Right atrium auricular region (tissue), 2 donors: ENCODE measurements around the gene M1AP. TPM values are rescaled to one million over a fixed set of nuclear protein-coding genes. Genes with fewer than 3 reads are reported as not detected.
"Not testable (repeated sequence)": the region's sequence is repeated elsewhere in the genome, so short reads cannot be mapped to it uniquely, and the experiment has no call there.

ENCODE experiments used
- DNase-seq: peaks from one replicate; pipeline ENCODE4 v3.0.0-alpha.2; 2019; ENCODE audit warnings: low spot score
- H3K27ac ChIP-seq, 2 donors: fragments of 200-600 bp; sonication (generic); 1 replicate in 1 of 2; 2 replicates in 1 of 2; pipeline ENCODE4 v1.5.1; 2016 to 2019
- H3K27me3 ChIP-seq, 2 donors: fragments of 200-600 bp; sonication (generic); one replicate each; pipeline versions ENCODE4 v1.5.1 to v1.6.0; 2017 to 2019
- H3K36me3 ChIP-seq: fragments of 200-600 bp; sonication (generic); one replicate; pipeline ENCODE4 v1.5.1; 2016
- H3K4me1 ChIP-seq, 2 donors: fragments of 200-600 bp; sonication (generic); one replicate each; pipeline versions ENCODE4 v1.5.1 to v1.6.0; 2017 to 2019
- H3K4me3 ChIP-seq, 2 donors: fragments of 200-600 bp; sonication (generic); 1 replicate in 1 of 2; 2 replicates in 1 of 2; pipeline ENCODE4 v1.5.1; 2017 to 2019; ENCODE audit warnings: mild to moderate bottlenecking in 1 of 2, moderate library complexity in 1 of 2
- H3K9me3 ChIP-seq, 2 donors: fragments of 200-600 bp; sonication (generic); one replicate each; pipeline ENCODE4 v1.5.1; 2019
- total RNA-seq, 2 donors: library from RNA; depleted of rRNA; stranded (reverse); fragments of >200 nt; gene quantifications; one replicate each; pipeline ENCODE4 v1.1.0, GENCODE V29; 2016
- TF ChIP-seq, protein P1 (sequence below), 2 donors: fragments of 200-600 bp; sonication (generic); IDR thresholded peaks; one replicate each; pipeline ENCODE4 v1.5.1; 2019; ENCODE audit warnings: antibody characterized with exemption in 2 of 2

M1AP gene
- total RNA-seq, 2 donors from 2014 or later = 10.3 TPM; not detected in 1

DNA sequence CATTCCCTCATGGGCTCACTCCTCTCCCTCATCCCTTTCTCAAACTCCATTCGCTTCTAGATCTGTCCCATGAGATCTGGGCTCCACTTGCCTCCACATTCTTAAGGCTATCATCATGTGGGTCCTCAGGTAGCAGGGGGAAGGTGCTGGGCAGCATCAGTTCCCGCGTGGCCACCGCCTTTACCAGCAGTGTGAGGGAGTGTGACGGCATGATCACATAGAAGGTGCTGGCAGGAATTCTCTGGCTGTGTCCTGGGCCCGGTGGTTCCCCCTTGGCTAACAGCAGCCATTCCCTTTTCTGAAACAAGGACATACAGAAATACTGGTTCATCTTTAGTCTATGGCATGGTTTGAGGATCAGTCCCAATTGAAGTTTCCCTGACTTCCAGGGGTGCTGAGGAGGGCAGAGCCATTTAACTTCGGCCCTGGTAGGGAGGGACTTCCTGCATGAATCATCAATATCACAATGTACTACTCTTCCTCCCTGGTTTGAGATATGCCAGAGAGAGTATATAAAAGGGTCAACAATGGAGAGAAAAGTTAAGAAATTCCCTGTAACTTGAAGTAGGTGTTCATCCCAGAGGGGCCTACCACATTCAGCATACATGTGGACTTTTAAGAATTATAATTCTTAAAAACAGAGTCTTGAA lies 85.9 kb downstream of the M1AP start:
- H3K9me3 ChIP-seq = no peaks in the 10 kb centered on the region
- TF ChIP-seq, protein P1, sequence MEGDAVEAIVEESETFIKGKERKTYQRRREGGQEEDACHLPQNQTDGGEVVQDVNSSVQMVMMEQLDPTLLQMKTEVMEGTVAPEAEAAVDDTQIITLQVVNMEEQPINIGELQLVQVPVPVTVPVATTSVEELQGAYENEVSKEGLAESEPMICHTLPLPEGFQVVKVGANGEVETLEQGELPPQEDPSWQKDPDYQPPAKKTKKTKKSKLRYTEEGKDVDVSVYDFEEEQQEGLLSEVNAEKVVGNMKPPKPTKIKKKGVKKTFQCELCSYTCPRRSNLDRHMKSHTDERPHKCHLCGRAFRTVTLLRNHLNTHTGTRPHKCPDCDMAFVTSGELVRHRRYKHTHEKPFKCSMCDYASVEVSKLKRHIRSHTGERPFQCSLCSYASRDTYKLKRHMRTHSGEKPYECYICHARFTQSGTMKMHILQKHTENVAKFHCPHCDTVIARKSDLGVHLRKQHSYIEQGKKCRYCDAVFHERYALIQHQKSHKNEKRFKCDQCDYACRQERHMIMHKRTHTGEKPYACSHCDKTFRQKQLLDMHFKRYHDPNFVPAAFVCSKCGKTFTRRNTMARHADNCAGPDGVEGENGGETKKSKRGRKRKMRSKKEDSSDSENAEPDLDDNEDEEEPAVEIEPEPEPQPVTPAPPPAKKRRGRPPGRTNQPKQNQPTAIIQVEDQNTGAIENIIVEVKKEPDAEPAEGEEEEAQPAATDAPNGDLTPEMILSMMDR (IDR thresholded peaks at IDR 0.05) = no peak
- H3K36me3 ChIP-seq = no peaks in the 10 kb centered on the region
- H3K4me1 ChIP-seq = no peaks in the 10 kb centered on the region
- no peak overlapping the region for H3K27ac ChIP-seq
- DNase-seq = no peak
- no peak overlapping the region for H3K4me3 ChIP-seq
- no peaks in the 10 kb centered on the region for H3K27me3 ChIP-seq

DNA sequence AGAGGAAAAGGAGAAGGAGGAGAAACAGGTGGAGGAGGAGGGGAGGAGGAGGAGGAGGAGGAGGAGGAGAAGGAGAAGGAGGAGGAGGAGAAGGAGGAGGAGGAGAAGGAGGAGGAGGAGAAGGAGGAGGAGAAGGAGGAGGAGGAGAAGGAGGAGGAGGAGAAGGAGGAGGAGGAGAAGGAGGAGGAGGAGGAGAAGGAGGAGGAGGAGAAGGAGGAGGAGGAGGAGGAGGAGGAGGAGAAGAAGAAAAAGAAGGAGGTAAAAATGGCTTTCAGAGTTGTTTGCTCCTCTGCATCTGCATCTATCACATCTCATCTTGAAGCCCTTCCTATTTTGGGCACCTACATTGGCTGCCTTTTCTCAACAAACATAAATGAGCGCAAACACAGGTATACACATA lies 87.1 kb downstream of the M1AP start:
- not testable (repeated sequence) for H3K4me3 ChIP-seq, H3K36me3 ChIP-seq, H3K4me1 ChIP-seq, H3K27ac ChIP-seq, H3K9me3 ChIP-seq, H3K27me3 ChIP-seq, DNase-seq

DNA sequence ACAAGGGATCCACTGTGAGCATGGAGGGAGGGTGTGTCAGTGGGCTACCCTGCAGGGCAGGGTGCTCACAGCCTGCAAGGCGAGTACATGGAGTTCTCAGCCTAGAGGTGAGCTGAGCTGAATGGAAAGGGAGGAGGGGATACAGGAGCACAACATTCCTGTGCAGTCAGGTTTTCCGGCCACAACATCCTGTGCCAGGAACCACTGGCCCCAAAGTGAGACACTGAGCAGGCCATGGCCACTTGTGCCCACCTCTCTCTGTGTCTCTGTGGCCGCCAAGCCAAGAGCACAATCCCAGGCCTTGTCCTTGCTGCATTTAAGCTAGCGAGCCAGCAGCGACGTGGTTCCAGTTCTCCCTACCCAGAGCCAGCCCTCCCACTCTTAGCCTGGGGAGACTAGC lies 87.5 kb downstream of the M1AP start:
- no peak overlapping the region for H3K27ac ChIP-seq
- H3K27me3 ChIP-seq = no peaks in the 10 kb centered on the region
- H3K4me1 ChIP-seq = peaks cover 0 to under 1% of the 10 kb centered on the region in 2 donors
- H3K9me3 ChIP-seq = no peaks in the 10 kb centered on the region
- TF ChIP-seq, protein P1 (IDR thresholded peaks at IDR 0.05) = no peak
- DNase-seq = no peak
- no peak overlapping the region for H3K4me3 ChIP-seq
- H3K36me3 ChIP-seq = no peaks in the 10 kb centered on the region

DNA sequence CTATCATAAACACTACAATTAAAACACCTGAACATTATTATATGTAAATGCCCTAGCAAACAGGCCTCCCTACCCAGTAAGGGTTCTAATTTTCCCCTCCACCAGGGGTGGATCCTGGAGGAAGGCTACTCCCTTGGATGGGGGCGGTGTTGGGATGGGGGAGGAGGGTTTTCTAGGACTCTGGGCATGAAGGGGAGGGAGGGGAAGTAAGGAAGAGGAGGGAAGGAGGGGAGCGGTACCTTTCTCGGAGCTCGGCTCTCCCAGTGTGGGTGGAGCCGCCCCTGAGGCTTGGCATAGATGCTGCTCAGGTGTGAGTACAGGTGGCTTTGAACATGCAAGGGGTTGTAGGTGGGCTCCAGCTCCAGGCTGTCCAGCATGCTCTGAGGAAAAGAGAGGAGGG lies 88.2 kb downstream of the M1AP start:
- Histone ChIP-seq H3K36me3 (no peaks in the 10 kb centered on the region), H3K27me3 (no peaks in the 10 kb centered on the region), H3K27ac (no peak overlapping the region), H3K4me1 (peaks cover 0 to 7% of the 10 kb centered on the region in 2 donors), H3K4me3 (no peak overlapping the region), H3K9me3 (no peaks in the 10 kb centered on the region)
- TF ChIP-seq, protein P1 (IDR thresholded peaks at IDR 0.05) = no peak
- no peak for DNase-seq

DNA sequence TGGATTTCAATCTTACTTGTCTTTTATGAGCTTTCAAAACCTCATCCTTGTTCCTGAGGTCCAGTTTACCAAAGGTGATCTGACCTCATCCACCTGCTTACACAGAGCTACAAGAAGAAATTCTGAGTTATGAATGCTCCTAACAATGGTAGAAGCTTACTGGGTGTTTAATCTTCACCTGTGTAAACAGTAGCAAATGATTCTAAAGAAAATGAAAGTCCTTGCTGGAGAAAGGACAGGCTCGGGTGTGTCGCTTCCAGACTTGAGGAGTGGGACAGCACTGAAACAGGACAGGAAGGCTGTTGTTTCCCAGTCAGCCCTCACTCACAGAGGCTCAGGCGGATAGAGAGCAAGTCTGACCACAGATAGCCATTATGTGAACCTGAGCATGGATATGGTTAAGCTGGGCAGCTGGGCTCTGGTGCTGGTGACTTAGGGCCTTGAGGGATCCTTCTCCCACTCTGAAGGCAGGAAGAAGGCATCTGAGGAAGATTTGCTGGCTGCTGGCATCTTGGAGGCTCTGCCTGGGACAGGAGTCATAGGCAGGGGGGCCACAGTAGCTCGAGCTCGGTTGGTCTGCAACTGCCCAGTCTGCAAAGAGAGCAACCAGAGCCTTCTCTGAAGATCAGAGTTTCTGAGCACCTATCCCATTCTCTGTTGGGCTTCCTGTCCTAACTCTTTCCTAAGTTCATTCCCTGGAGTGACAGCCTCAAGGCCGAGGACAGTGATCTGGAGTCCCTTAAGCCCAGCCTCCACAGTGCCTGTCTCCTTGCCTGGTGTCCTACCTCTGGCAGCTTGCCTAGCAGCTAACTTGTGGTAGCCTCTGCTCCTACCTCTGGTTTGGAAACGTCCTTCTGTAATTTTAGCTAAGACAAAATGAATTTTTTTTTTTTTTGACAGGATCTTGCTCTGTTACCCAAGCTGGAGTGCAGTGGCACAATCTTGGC lies 89.6 kb downstream of the M1AP start:
- no peaks in the 10 kb centered on the region for H3K27me3 ChIP-seq
- no peak overlapping the region for H3K27ac ChIP-seq
- H3K9me3 ChIP-seq = no peaks in the 10 kb centered on the region
- H3K4me1 ChIP-seq = peaks cover 0 to 10% of the 10 kb centered on the region in 2 donors
- no peak overlapping the region for H3K4me3 ChIP-seq
- TF ChIP-seq, protein P1 (IDR thresholded peaks at IDR 0.05) = no peak
- DNase-seq = no peak
- H3K36me3 ChIP-seq = no peaks in the 10 kb centered on the region

DNA sequence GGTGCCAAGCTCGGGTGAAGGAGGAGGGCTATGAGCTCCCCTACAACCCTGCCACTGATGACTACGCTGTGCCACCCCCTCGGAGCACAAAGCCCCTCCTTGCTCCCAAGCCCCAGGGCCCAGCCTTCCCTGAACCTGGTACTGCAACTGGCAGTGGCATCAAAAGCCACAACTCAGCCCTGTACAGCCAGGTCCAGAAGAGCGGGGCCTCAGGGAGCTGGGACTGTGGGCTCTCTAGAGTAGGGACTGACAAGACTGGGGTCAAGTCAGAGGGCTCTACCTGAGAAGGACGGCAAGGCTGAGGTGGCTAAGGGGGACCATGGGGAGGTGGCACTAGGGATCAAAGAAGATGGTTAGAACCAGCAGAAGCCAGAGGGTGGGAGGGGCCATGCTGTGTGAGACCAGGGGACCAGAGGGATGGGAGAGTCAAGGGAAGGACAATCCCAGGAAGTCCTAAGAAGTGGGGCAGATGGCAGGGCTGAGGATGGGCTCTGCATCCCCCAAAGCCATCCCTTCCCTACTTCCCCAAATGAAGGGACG lies 91.2 kb downstream of the M1AP start:
- Histone ChIP-seq H3K27me3 (no peaks in the 10 kb centered on the region), H3K4me1 (peaks cover 0 to 17% of the 10 kb centered on the region in 2 donors), H3K36me3 (no peaks in the 10 kb centered on the region), H3K9me3 (no peaks in the 10 kb centered on the region), H3K27ac (no peak overlapping the region), H3K4me3 (no peak overlapping the region)
- DNase-seq = no peak
- TF ChIP-seq, protein P1 (IDR thresholded peaks at IDR 0.05) = no peak
